Measurements from ENCODE around the gene RPS3A.

The RPS3A gene

GRCh38 chr4:151104621-151105020, 5.2 kb downstream of the RPS3A start (continued):
- TF ChIP-seq, protein P1, sequence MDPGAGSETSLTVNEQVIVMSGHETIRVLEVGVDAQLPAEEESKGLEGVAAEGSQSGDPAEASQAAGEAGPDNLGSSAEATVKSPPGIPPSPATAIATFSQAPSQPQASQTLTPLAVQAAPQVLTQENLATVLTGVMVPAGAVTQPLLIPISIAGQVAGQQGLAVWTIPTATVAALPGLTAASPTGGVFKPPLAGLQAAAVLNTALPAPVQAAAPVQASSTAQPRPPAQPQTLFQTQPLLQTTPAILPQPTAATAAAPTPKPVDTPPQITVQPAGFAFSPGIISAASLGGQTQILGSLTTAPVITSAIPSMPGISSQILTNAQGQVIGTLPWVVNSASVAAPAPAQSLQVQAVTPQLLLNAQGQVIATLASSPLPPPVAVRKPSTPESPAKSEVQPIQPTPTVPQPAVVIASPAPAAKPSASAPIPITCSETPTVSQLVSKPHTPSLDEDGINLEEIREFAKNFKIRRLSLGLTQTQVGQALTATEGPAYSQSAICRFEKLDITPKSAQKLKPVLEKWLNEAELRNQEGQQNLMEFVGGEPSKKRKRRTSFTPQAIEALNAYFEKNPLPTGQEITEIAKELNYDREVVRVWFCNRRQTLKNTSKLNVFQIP (CRISPR knock-in tag; IDR thresholded peaks at IDR 0.05; ENCODE audit: borderline replicate concordance, low read depth): no peak

GRCh38 chr4:151105454-151106032, 6.1 kb downstream of the RPS3A start:
- ATAC-seq: no peak; the same call in 2 of the 3 replicates
- TF ChIP-seq CSDC2 (CRISPR knock-in tag; IDR thresholded peaks at IDR 0.05): no peak
- no peak for TF ChIP-seq SNAI2 (CRISPR knock-in tag; IDR thresholded peaks at IDR 0.05)
- no peak for TF ChIP-seq ARNTL (CRISPR knock-in tag; IDR thresholded peaks at IDR 0.05; ENCODE audit: borderline replicate concordance, low read depth)

- TF ChIP-seq TOX (CRISPR knock-in tag; IDR thresholded peaks at IDR 0.05; ENCODE audit: borderline replicate concordance): no peak
- TF ChIP-seq ARNTL (CRISPR knock-in tag; IDR thresholded peaks at IDR 0.05; ENCODE audit: borderline replicate concordance, low read depth): no peak
- ATAC-seq: peak; percentile 4; the same call in 2 of the 3 replicates
Measured at GRCh38 chr4:151107063-151107462, 7.6 kb downstream of the RPS3A start.

DNA sequence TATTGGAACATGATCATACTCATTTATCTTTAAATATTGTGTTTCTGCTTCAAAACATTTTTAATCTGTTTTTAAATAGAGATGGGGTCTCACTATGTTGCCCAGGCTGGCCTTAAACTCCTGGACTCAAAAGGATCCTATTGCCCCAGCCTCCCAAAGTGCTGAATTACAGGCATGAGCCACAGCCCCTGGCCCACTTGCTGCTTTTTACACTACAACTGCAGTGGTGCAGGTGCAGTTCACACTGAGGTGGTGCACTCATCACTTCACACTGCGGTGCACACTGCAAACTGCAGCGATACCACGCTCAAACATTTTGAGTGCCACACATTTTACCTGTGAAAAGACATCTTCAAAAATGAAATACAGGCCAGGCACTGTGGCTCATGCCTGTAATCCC, 10.8 kb downstream of the RPS3A start:
- no peak for TF ChIP-seq BACH2 (CRISPR knock-in tag; IDR thresholded peaks at IDR 0.05; ENCODE audit: borderline replicate concordance)
- no peak for TF ChIP-seq ZC3H10 (CRISPR knock-in tag; IDR thresholded peaks at IDR 0.05)
- no peak for TF ChIP-seq ZNF70 (CRISPR knock-in tag; IDR thresholded peaks at IDR 0.05)
- TF ChIP-seq, protein P2, sequence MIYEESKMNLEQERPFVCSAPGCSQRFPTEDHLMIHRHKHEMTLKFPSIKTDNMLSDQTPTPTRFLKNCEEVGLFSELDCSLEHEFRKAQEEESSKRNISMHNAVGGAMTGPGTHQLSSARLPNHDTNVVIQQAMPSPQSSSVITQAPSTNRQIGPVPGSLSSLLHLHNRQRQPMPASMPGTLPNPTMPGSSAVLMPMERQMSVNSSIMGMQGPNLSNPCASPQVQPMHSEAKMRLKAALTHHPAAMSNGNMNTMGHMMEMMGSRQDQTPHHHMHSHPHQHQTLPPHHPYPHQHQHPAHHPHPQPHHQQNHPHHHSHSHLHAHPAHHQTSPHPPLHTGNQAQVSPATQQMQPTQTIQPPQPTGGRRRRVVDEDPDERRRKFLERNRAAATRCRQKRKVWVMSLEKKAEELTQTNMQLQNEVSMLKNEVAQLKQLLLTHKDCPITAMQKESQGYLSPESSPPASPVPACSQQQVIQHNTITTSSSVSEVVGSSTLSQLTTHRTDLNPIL (CRISPR knock-in tag; IDR thresholded peaks at IDR 0.05; ENCODE audit: low read depth): no peak
- no peak for TF ChIP-seq TCF4 (CRISPR knock-in tag; IDR thresholded peaks at IDR 0.05; ENCODE audit: borderline replicate concordance)
- TF ChIP-seq, protein P1 (CRISPR knock-in tag; IDR thresholded peaks at IDR 0.05; ENCODE audit: borderline replicate concordance, low read depth): no peak
- no peak for TF ChIP-seq RARB (CRISPR knock-in tag; IDR thresholded peaks at IDR 0.05)
- no peak for TF ChIP-seq CSDC2 (CRISPR knock-in tag; IDR thresholded peaks at IDR 0.05)
- TF ChIP-seq ZNF565 (CRISPR knock-in tag; conservative IDR thresholded peaks at IDR 0.05; ENCODE audit: low read depth): no peak
- no peak for TF ChIP-seq TOX (CRISPR knock-in tag; IDR thresholded peaks at IDR 0.05; ENCODE audit: borderline replicate concordance)
- TF ChIP-seq ZFP3 (CRISPR knock-in tag; IDR thresholded peaks at IDR 0.05): no peak
- TF ChIP-seq ESRRG (CRISPR knock-in tag; IDR thresholded peaks at IDR 0.05): no peak
- no peak for ATAC-seq

DNA sequence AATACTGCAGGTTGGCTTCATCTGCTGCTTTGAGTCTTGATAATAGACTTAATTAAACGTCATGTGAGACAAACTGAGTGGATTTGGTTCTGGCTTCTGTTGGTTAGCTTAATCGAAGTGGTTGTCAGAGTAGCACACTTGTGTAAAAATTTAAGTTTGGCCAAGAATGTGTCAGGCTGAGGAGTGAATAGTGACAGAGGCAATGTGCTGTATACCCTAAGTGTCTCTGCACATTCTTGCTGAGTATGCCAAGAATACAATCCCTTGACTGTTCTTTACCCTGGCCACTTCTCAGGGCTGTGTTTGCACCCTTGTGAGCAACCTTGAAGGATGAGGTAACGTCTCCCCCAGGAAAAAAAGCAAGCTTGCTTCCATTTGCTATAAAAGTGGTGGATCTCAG, 14.9 kb downstream of the RPS3A start:
- ATAC-seq: no peak; the same call in 2 of the 3 replicates

GRCh38 chr4:151114986-151115385, 15.6 kb downstream of the RPS3A start:
- ATAC-seq: no peak
- TF ChIP-seq ZFP3 (CRISPR knock-in tag; IDR thresholded peaks at IDR 0.05) (no peak), ESRRG (CRISPR knock-in tag; IDR thresholded peaks at IDR 0.05) (no peak), ZFP30 (CRISPR knock-in tag; IDR thresholded peaks at IDR 0.05) (no peak), ZC3H10 (CRISPR knock-in tag; IDR thresholded peaks at IDR 0.05) (no peak), ARNTL (CRISPR knock-in tag; IDR thresholded peaks at IDR 0.05; ENCODE audit: borderline replicate concordance, low read depth) (no peak)
- TF ChIP-seq, protein P3, sequence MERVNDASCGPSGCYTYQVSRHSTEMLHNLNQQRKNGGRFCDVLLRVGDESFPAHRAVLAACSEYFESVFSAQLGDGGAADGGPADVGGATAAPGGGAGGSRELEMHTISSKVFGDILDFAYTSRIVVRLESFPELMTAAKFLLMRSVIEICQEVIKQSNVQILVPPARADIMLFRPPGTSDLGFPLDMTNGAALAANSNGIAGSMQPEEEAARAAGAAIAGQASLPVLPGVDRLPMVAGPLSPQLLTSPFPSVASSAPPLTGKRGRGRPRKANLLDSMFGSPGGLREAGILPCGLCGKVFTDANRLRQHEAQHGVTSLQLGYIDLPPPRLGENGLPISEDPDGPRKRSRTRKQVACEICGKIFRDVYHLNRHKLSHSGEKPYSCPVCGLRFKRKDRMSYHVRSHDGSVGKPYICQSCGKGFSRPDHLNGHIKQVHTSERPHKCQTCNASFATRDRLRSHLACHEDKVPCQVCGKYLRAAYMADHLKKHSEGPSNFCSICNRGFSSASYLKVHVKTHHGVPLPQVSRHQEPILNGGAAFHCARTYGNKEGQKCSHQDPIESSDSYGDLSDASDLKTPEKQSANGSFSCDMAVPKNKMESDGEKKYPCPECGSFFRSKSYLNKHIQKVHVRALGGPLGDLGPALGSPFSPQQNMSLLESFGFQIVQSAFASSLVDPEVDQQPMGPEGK (CRISPR knock-in tag; IDR thresholded peaks at IDR 0.05; ENCODE audit: borderline replicate concordance): no peak

More for the DNA sequence above, 14.9 kb downstream of the RPS3A start:
- TF ChIP-seq, protein P4, sequence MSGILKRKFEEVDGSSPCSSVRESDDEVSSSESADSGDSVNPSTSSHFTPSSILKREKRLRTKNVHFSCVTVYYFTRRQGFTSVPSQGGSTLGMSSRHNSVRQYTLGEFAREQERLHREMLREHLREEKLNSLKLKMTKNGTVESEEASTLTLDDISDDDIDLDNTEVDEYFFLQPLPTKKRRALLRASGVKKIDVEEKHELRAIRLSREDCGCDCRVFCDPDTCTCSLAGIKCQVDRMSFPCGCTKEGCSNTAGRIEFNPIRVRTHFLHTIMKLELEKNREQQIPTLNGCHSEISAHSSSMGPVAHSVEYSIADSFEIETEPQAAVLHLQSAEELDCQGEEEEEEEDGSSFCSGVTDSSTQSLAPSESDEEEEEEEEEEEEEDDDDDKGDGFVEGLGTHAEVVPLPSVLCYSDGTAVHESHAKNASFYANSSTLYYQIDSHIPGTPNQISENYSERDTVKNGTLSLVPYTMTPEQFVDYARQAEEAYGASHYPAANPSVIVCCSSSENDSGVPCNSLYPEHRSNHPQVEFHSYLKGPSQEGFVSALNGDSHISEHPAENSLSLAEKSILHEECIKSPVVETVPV (CRISPR knock-in tag; IDR thresholded peaks at IDR 0.05): no peak
- TF ChIP-seq ISL1 (CRISPR knock-in tag; IDR thresholded peaks at IDR 0.05): peak; percentile 48; the same call in 1 of the 2 replicates
